Ureter (tissue), 1 donor: ENCODE results near the gene ME3. TPM values are rescaled to one million over a fixed set of nuclear protein-coding genes. Genes with fewer than 3 reads are reported as not detected.
A peak's percentile ranks its signal among the peaks of the same experiment; 100 is the strongest.
"Not testable (repeated sequence)": the region's sequence is repeated elsewhere in the genome, so short reads cannot be mapped to it uniquely, and the experiment has no call there.

ENCODE experiments used
- DNase-seq: peaks from one replicate; pipeline ENCODE4 v3.0.0-alpha.2; 2020; ENCODE audit warnings: low spot score
- total RNA-seq: library from RNA; stranded (reverse); gene quantifications from one replicate; pipeline ENCODE4 v1.2.4, GENCODE V29; 2023
- donor health status: DM: yes; HTN: yes; CAD: no.

Gene ME3
- total RNA-seq, 1 donor from 2014 or later, result 40.2 TPM

DNA sequence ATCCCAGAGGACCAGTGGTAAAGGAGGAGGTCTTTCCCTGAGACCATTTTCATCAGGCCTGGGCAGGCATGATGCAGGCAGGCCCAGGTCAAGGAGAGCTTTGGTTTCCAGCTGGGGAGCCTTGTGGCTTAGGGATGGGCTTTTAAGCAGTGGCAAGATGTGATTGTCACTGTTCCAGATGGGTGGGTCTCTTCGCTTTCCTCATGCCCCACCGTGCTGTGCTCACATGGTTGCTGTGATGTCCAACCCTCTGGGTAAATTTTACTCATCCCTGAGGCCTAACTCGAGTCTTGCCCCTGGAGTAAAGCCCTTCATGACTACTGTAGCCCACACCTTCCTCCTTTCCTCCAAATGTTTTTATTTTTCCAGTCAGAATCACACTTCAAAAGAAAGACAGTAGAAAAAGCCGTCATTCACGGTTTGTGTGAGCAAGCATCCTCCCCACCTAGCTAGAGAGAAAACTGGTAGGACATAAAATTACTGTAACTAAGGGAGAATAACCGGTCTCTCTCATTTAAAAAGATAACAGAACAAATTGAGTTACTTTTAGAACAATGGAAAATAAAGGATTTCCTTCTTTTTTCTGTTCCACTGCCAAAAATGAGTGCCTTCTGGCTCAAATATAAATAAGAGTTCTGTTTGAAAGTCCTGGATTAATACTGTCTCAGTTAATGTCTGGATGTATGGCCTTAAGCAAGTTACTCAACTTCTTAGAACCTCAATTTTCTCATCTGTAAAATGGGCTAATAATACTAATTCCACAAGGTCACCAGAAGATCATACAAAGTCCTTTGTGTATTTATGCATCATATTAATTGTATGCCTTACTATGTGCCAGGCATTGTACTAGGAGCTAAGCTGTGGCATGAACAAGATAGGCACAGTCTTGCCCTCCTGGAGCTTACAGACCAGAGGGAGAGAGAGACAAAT, 84.9 kb downstream of the ME3 start:
- no peak for DNase-seq

DNA sequence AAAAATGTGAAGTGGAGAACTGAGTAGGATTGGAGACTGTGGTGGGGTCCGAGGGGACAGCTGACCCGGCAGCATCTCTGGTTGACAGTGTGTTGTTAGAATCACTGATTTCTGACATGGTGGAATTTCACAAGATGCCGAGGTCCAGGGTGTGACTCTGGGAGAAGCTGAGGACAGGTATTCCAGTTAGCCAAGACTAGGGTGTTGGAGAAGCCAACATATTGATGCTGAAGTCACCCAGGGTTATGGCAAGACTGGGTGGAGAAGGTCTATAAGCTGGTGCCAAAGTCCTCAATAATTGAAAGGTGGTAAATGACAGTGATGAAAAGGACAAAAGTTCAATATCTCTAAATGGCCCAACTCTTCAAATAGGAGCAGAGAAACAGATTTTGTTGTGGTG, 86.1 kb downstream of the ME3 start:
- no peak for DNase-seq

DNA sequence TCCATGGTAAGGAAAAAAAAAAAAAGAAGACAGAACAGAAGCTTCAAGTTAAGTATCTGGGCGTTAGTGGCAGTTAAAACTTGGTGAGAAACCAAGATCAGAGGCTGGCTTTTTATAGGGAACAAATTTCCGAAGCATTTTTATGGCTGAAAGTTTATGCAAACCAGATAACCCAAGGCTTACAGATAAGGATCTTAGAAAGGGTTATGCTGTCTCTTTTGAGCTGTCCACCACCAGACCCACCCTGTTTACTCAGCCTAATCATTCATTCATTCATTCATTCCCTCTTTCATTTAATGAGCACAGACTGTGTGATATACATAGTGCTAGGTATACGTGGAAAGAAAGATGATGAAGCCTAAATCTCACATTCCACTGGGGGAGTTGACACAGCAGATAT, 89.5 kb downstream of the ME3 start:
- DNase-seq, result no peak

DNA sequence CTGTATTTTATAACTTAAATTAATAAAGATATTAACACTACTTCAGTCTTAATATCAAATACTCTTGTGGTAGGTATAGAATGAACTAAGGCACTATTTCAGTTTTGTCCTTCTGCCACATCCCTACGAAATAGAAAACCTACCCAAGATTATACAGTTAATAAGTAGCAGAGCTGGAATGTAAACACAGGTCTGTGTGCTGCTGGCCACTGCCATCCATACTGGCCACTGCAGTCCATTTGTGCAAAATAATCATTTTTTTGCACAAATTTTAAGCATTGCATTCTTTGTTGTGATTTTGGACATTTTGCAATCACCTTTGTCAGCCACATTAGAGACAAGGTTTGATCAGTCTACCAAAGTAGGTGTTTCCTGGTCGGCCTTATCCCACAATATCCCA, 91.9 kb downstream of the ME3 start:
- DNase-seq, result no peak

DNA sequence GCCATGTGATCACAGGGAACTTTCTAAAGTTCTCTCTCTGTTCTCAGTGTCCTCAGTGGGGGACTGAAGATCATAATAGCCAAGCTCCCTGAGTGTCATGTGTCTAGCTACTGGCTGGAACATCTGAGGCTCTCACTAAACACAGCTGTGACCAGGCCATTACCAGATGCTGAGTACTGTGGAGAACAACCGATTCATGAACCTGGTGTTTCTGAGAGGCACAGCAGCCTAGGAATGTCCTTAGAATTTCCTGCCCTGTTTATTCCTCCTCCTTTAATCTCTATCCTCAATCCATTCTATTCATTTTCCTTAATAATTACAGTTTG, 93.0 kb downstream of the ME3 start:
- no peak for DNase-seq

DNA sequence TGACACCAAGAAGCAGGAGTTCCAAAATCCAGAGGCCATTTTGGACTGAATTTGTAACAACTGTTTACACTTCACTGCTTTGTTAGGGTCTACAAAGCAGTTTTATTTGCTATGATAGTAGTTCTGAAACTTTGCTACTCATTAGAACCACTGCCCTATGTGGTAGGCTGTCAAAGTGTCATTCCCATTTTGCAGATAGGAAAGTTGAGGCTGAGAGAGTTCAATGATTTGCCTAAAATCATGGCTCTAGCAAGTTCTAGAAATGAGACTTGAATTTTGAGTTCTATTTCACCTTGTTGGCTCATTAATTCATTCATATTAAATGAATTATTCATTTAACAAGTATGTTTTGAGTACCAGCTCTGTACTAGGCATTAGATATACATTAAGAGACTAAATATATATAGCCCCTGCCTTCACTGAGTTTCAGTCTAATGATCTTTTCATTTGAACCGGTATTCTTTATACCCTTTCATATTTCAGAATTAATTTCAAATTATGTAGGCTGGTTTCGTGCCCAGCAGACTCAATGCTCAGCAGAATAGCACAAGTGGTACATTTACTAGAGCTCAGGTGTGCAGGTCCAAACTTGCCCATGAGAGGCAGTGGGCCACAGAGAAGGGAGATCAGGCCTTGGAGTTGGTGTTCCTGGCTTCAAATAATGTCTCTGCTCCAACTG, 93.5 kb downstream of the ME3 start:
- DNase-seq, result no peak

DNA sequence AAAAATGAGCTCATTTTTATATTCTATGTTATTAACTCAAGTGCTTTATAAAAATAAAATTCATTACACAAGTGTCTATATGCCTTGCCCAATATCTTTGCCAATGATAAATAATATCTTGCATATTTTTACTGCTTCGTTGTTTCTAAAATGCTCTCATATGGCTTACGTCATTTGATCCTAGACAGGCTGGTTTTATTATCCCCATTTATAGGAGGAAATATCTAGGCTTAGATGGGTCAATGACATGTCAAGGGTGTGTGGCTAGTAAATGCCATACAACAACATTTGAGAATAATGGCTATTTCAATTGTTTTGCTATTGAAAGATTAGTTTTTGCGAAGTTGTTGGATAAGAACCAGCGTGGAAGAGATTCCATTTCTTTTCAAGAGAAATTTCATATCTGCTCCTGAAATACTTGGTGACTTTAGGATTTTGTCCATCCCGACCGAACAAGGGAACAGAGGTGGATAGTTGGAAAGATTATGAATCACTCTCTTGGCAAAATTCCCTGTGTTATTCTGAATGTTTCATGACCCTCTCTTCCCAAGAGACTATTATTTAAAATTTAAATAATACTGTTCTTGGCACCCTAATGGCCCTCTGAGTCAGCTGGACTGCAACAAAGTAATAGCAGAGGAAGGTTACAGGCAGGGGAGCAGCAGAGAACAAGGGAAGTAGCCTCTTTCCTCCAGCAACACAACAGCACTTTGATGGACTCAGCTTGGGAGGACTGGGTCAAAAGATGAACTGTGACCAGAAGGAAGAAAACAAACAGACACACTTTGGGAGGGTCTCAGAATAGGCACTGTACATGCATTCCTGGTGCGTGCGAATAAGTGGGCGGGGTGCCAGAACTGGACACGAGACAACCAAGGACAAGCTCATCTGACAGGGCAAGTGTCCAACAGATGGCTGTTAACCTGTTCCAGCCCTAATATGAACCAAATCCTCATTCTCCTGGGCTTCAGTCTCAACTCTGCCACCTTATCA, 94.5 kb downstream of the ME3 start:
- DNase-seq, result peak; percentile 53

DNA sequence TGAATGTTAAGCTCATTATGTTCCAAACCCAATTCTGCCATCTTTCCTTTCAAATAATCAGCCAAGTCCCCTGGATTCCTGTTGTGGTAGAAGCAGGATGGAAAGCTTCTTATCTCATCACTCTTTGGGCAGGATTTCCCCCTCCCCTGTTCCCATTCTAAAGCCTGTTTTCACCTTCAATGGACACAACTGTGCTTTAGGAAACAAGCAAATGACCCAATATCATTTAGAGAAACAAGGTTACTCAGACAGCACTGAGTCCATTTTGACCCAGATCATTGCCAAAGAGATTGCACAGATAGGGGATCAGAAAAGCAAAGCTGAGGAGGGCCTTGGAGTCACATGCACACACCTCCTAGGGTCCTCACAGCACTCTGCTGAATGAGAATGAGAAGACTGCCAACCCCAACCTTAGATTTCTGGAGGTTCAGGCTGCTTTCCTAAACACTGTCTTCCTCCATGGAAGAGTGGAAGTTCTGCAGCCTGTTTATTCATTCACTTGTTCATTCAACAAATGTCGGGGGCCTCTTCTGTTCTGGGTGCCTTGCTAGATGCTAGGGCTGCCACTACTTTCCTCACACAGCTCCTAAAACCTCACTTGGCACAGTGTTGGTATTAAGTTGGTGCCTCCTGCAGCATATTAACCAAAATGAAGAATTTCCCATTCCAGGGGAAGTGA, 95.3 kb downstream of the ME3 start:
- DNase-seq, result no peak

DNA sequence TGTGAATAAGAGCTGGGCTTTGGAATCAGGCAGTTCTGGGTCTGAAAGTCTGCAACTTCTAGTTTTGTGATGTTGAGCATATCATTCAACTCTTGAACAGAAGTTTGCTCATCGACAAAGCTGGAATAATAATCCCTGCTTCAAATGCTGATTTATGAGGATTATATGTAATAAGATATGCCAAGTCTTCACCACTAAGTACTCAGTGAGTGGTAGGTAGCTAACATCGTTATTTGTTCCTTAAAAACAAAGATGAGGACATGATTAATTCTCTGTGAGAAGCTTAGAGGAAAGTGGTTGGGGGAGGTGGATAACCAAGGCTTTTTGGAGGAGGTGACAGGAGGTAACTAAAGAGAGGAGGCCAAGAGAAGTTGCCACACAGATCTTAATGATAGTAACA, 96.5 kb downstream of the ME3 start:
- DNase-seq, result no peak

DNA sequence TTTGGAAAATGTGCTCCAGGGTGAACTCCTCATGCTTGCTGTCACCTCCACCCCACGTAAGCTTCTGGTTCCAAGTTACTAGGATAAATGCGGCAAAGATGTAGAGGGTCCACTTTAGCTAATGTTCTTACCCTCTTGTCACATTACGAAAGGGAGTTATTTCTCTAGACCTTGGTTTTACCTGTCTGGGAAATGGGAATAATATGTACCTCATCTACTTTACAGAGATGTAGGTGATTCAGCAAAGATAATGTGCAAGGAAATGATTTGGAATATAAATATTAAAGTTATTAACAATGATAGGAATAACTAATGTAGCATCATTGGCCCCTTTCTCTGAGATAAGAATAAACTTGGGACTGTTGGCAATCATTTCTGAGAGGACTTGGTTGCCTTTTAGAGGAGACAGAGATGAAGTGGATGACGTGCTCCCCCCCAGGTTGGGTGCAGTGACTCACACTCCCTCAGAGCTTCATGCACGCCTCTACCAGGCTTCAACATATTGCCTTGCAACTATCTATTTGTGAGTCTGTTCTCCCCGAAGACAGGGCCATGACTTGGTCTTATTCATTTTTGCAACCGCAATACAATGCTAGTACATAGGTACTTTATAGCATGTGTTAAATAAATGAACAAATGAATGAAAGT, 97.1 kb downstream of the ME3 start:
- DNase-seq, result no peak

DNA sequence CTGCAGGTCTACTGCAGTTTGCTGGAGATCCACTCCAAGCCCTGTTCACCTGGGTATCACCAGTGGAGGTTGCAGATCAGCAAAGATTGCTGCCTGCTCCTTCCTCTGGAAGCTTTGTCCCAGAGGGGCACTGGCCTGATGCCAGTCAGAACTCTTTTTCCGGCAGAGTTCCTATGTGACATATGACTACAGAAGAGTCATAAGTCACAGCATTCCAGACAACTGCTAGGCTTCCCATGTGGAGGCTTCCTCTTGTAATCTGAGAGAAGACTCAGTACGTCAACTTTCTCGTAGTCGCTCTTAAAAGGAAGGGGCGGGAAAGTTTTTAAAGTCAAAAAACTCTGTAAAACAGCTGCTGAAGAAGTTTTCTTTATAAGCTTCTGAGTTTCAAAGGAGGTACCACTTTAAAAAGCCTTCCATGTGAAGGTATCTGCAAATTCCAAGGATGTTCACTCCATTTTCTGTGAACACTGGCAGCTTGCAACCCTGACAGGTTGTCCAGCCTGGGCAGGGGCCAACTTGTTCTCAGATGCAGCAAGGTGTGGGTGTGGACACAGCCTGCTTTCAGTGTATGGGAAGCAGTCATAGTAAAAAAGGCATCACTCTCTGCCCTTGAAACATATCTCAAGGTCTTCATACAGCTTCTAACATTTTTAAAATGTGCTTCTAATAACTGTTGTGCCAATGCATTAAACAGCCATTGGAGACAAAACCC, 97.8 kb downstream of the ME3 start:
- DNase-seq, result no peak

DNA sequence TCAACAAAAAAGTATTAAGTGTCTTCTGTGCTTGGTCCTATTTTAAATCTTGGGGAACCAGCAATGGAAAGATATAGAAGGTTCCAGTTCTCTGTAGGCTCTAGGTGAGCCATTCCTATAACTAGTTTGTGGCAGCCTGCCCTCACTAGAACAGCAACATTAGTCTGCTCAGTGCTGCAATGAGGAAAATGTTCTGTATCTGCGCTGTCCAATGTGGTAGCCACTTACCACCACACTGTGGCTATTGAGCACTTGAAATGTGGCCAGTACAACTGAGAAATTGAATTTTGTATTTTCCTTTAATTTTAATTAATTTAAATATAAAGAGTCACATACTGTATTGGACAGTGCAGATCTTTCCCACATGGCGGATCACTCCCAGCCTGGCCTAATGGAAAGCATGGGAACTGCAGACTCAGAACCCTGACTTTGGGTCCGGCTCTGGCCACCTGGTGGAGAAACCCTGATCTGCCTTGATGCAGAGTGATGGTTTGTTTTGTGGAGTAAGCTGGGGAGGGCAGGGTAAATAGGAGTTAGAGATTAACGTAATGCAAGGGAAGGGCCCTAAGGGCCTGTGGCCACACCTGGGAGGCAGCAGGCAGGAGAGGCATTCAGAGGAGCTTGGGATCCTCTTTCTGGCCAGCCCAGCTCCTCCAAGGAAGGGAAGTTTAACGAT, 101.0 kb downstream of the ME3 start:
- DNase-seq, result no peak

DNA sequence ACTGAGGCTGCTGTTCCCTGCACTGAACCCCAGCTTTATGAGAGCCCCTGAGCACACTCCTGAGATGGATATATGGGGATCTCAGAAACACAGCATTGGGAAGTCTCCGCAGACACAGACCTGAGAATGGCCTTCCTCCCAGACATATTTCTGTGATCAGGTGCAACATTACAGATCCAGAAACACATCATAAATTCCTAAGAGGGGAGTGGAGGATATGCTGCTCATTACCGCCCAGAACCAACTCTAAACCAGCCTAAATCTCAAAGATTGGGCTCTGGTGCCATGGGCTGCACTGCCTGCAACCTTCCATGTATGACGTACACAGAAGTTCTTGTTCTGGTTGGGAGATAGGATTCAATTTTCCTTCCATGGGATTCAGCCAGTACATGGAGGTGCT, 102.0 kb downstream of the ME3 start:
- DNase-seq, result no peak

DNA sequence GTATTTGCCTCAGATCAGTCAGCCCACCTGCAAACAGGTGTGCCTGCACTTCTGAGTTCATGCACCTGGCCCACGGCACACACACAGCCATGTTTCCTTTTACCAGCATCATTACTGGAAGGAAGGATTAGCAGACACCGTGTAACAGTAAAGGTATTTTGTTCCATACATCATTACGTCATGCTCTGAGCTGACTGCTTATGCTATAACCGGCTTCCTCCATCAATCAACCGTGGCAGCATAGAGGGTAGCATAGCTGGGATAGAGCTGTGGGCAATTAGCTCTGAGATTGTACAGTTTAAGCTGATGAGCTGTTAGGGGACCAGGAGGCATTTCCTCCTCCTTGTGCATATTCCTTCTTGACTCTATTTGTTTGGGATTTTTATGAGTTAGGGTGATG, 102.4 kb downstream of the ME3 start:
- DNase-seq, result no peak

DNA sequence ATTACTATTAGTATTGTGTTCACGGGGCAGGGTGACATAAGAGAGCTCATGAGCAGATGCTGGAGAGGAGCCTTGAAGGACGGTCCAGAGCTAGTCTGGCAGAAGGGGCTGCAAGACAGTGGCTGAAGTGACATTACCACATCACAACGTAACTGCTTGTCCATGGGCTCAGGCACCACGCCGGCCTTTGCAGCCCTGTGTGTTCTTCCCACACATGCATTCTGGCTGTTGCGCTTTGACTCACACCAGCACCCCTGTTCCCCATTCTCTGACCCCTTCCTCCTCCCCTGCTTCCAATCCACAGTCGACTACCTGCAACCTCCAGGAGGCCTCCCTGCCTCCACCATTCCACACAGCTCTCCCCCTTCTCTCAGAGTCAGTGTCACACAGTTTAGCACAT, 103.3 kb downstream of the ME3 start:
- no peak for DNase-seq

DNA sequence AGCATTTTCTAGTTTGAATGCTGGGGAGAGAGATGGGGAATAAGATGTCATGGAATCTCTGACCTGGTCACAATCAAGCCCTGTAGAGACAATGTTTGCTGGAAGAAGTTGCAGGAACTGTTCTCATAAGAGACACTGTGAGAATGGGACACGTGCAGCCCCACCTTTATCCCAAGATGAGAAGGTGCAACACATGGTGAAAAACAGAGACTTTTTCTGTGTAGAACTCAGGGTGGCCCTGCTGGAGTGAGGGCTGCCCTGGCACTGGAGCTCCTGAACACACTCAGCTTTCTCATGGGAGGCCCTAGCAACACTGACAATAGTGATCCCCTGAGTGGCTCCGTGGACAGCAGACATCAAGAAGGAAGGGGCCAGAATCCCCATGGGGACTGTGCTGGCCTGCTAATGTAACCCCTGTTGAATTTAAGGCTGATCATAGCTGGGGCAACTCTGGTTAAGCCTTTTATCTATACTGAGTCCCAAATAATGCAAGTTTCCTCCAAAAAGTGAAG, 106.6 kb downstream of the ME3 start:
- DNase-seq, result no peak

DNA sequence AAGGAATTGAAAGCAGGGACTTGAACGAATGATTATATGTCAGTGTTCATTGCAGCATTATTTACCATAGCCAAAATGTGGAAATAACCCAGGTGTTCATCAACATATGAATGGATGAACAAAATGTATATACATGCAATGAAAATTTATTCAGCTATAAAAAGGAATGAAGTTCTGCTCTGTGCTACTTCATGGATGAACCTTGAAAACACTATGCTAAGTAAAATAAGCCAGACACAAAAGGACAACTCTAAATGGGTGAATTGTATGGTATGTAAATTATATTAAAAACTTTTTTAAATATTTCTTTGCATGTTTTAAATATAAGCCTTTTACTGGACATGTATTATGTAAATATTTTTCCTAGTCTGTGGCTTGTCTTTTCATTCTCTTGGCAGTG, 107.0 kb downstream of the ME3 start:
- DNase-seq, result no peak

DNA sequence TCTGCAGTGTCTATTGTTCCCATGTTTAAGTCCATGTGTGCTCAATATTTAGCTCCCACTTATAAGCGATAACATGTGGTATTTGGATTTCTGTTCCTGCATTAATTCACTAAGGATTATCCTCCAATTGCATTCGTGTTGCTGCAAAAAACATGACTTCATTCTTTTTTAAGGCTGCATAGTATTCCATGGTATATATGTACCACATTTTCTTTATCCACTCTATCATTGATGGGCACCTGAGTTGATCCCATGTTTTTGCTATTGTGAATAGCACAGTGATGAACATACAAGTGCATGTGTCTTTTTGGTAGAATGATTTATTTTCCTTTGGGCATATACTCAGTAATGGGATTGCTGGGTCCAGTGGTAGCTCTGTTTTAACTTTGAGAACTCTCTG, 109.6 kb downstream of the ME3 start:
- not testable (repeated sequence) for DNase-seq

DNA sequence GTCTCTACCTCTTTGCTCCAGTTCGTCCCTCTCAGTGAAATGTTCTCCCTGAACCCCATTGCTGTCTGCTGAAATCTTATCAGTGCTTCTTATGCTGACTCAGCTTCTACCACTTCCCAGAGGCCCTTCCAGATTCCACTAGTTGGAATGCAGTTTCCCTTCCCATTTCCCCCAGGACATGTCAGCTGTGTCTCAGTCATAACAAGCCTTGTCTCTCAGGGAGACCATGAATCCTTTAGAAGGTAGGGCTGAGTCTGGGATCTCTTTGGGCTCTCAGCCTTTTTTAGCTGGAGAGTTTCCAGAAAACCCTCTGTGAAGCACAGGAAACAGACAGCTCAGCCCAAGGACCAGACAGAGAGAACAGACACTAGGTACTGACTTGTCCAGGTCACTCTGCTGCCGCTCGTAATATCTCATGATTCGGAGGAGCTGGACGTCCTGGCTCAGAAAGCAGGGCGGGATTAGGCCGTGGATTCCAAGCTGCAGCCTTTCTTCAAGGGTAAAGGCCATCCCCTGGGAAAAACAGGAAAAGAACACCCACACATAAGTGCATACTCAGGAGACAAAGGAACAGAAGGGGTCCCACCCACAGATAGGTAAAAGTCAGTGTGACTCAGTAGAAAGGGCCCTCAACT, 113.0 kb downstream of the ME3 start:
- no peak for DNase-seq
